ENCODE measurements around the gene SCGN.

Gene SCGN

GRCh38 chr6:25640446-25640845 lies 11.6 kb upstream of the SCGN start:
- no peak for DNase-seq (ENCODE audit: low spot score)

GRCh38 chr6:25640891-25641290 lies 11.1 kb upstream of the SCGN start:
- DNase-seq (ENCODE audit: low spot score), result no peak

- DNase-seq (ENCODE audit: low spot score), result no peak
Measured at GRCh38 chr6:25641377-25641776, 10.6 kb upstream of the SCGN start.

GRCh38 chr6:25641940-25642666 lies 9.9 kb upstream of the SCGN start:
- no peak for DNase-seq (ENCODE audit: low spot score)

- no peak for DNase-seq (ENCODE audit: low spot score)
Measured at GRCh38 chr6:25642667-25643328, 9.2 kb upstream of the SCGN start.

GRCh38 chr6:25645916-25646315 lies 6.1 kb upstream of the SCGN start:
- DNase-seq (ENCODE audit: low spot score), result no peak

GRCh38 chr6:25649611-25650010 lies 2.4 kb upstream of the SCGN start:
- no peak for DNase-seq (ENCODE audit: low spot score)

- no peak for DNase-seq (ENCODE audit: low spot score)
Measured at GRCh38 chr6:25655723-25656122, 3.7 kb downstream of the SCGN start.

GRCh38 chr6:25659633-25660368 lies 7.8 kb downstream of the SCGN start:
- DNase-seq (ENCODE audit: low spot score), result no peak

- DNase-seq (ENCODE audit: low spot score), result peak; percentile 87
Measured at GRCh38 chr6:25660512-25660911, 8.5 kb downstream of the SCGN start.

- DNase-seq (ENCODE audit: low spot score), result no peak
Measured at GRCh38 chr6:25661129-25661779, 9.2 kb downstream of the SCGN start.

GRCh38 chr6:25665455-25665854 lies 13.4 kb downstream of the SCGN start:
- no peak for DNase-seq (ENCODE audit: low spot score)

GRCh38 chr6:25669413-25669812 lies 17.4 kb downstream of the SCGN start:
- no peak for DNase-seq (ENCODE audit: low spot score)

- DNase-seq (ENCODE audit: low spot score), result no peak
Measured at GRCh38 chr6:25670208-25670607, 18.2 kb downstream of the SCGN start.

- DNase-seq (ENCODE audit: low spot score), result peak; percentile 42
Measured at GRCh38 chr6:25670793-25671513, 18.9 kb downstream of the SCGN start.

GRCh38 chr6:25671652-25672051 lies 19.6 kb downstream of the SCGN start:
- no peak for DNase-seq (ENCODE audit: low spot score)

- DNase-seq (ENCODE audit: low spot score), result no peak
Measured at GRCh38 chr6:25675167-25675566, 23.2 kb downstream of the SCGN start.

GRCh38 chr6:25676775-25677174 lies 24.8 kb downstream of the SCGN start:
- no peak for DNase-seq (ENCODE audit: low spot score)

GRCh38 chr6:25681848-25682247 lies 29.8 kb downstream of the SCGN start:
- no peak for DNase-seq (ENCODE audit: low spot score)

GRCh38 chr6:25682324-25682723 lies 30.3 kb downstream of the SCGN start:
- DNase-seq (ENCODE audit: low spot score), result no peak

GRCh38 chr6:25684565-25684964 lies 32.5 kb downstream of the SCGN start:
- no peak for DNase-seq (ENCODE audit: low spot score)

GRCh38 chr6:25685251-25685650 lies 33.2 kb downstream of the SCGN start:
- no peak for DNase-seq (ENCODE audit: low spot score)
